ENCODE results near the gene RNF222.

- TF ChIP-seq EP300 (IDR thresholded peaks at IDR 0.05) (no peak), CTCF (IDR thresholded peaks at IDR 0.05) (no peak)
Observed at GRCh38 chr17:8382880-8383142, 14.8 kb downstream of the RNF222 start.
